GM12878 (cell line): ENCODE results near the gene STX8.

Experiments
- ATF3 ChIP-seq: IDR thresholded peaks from 2 replicates; pipeline ENCODE4 v1.6.1; 2011; ENCODE audit warnings: low read depth, mild to moderate bottlenecking, low read length, moderate library complexity, borderline replicate concordance; ENCODE audit errors: extremely low read depth
- CHD2 ChIP-seq: IDR thresholded peaks from 2 replicates; pipeline ENCODE4 v1.6.1; 2011; ENCODE audit warnings: low read depth, low read length, improper control_type of control experiment, borderline replicate concordance
- CTCF ChIP-seq, 3 experiments: IDR thresholded peaks in 2 of 3; conservative IDR thresholded peaks in 1 of 3; 2 replicates each; pipeline ENCODE4 v1.5.1; 2011; ENCODE audit warnings: low read depth in 3 of 3, low read length in 3 of 3, mild to moderate bottlenecking in 3 of 3, control low read depth in 2 of 3, moderate library complexity in 2 of 3, inconsistent platforms in 1 of 3, mixed read lengths in 1 of 3; ENCODE audit not compliant: control insufficient read depth in 2 of 3, insufficient read depth in 1 of 3; ENCODE audit errors: extremely low read depth in 1 of 3
- HCFC1 ChIP-seq: fragments of 150-350 bp; IDR thresholded peaks from 2 replicates; pipeline ENCODE4 v1.6.1; 2014; ENCODE audit warnings: low read length
- KAT2A ChIP-seq: conservative IDR thresholded peaks from 2 replicates; pipeline ENCODE4 v1.6.1; 2011; ENCODE audit warnings: low read depth, low read length; ENCODE audit not compliant: control insufficient read depth
- NBN ChIP-seq: fragments of 450-650 bp; IDR thresholded peaks from 2 replicates; pipeline ENCODE4 v1.6.1; 2016
- POLR2AphosphoS5 ChIP-seq: IDR thresholded peaks from 2 replicates; pipeline ENCODE4 v1.6.1; 2011; ENCODE audit warnings: mild to moderate bottlenecking, low read length, inconsistent platforms
- RELA ChIP-seq: fragments of 450-650 bp; IDR thresholded peaks from 2 replicates; pipeline ENCODE4 v1.8.0; 2014; ENCODE audit warnings: borderline replicate concordance; ENCODE audit not compliant: partially characterized antibody
- SP1 ChIP-seq: IDR thresholded peaks from one replicate; pipeline ENCODE4 v1.6.1; 2011; ENCODE audit warnings: low read depth, low read length
- TCF3 ChIP-seq: IDR thresholded peaks from 2 replicates; pipeline ENCODE4 v1.6.1; 2012; ENCODE audit warnings: low read depth, mild to moderate bottlenecking, low read length, borderline replicate concordance; ENCODE audit not compliant: insufficient read depth
- YY1 ChIP-seq: IDR thresholded peaks from 2 replicates; pipeline ENCODE4 v1.6.1; 2011; ENCODE audit warnings: low read depth, mild to moderate bottlenecking, low read length

- TF ChIP-seq CTCF (IDR thresholded peaks at IDR 0.05 in 2 of 3, conservative IDR thresholded peaks at IDR 0.05 in 1 of 3; ENCODE audit: control insufficient read depth in 2 of 3, extremely low read depth in 1 of 3, insufficient read depth in 1 of 3, low read depth in 3 of 3, low read length in 3 of 3), result no peak
- no peak for TF ChIP-seq KAT2A
- no peak for TF ChIP-seq CHD2
- no peak for TF ChIP-seq TCF3
- no peak for TF ChIP-seq NBN
- no peak for TF ChIP-seq POLR2AphosphoS5
- no peak for TF ChIP-seq HCFC1
- TF ChIP-seq SP1, result no peak
- TF ChIP-seq RELA, result no peak
- TF ChIP-seq ATF3, result no peak
- no peak for TF ChIP-seq YY1
These were observed 130.2 kb downstream of the STX8 start for GRCh38 chr17:9445424-9445823.
